GM19238 (cell line): Measurements from ENCODE around the gene RAB6C.
"Not testable (repeated sequence)": the region's sequence is repeated elsewhere in the genome, so short reads cannot be mapped to it uniquely, and the experiment has no call there.

Experiments used
- DNase-seq: peaks from one replicate; pipeline ENCODE4 v3.0.0; 2011; ENCODE audit warnings: low spot score; ENCODE audit not compliant: insufficient read length

The RAB6C gene

GRCh38 chr2:129993151-129993550 is 13.7 kb downstream of the RAB6C start:
- DNase-seq = not testable (repeated sequence)

- DNase-seq = not testable (repeated sequence)
Measured at GRCh38 chr2:129996657-129997237, 17.3 kb downstream of the RAB6C start.

- DNase-seq = not testable (repeated sequence)
Measured at GRCh38 chr2:129998771-129999170, 19.3 kb downstream of the RAB6C start.

GRCh38 chr2:130005862-130006261 is 26.4 kb downstream of the RAB6C start:
- DNase-seq = not testable (repeated sequence)

- not testable (repeated sequence) for DNase-seq
Measured at GRCh38 chr2:130016701-130017100, 37.2 kb downstream of the RAB6C start.

GRCh38 chr2:130019402-130019801 is 39.9 kb downstream of the RAB6C start:
- no peak for DNase-seq

- not testable (repeated sequence) for DNase-seq
Measured at GRCh38 chr2:130020069-130020468, 40.6 kb downstream of the RAB6C start.

GRCh38 chr2:130025931-130026330 is 46.5 kb downstream of the RAB6C start:
- not testable (repeated sequence) for DNase-seq
